GM10847 (cell line): ENCODE data around the gene CYP2C19.

ENCODE experiments used
- POLR2A ChIP-seq: IDR thresholded peaks from 2 replicates; pipeline ENCODE4 v1.6.1; 2011; ENCODE audit not compliant: insufficient read length; ENCODE audit errors: extremely low read depth

The CYP2C19 gene

GRCh38 chr10:94762393-94762792 lies at the start of gene CYP2C19:
TSS of gene CYP2C19 (plus strand) at chr10:94762681. CDS start at chr10:94762706, 25 bp downstream.
- no peak for TF ChIP-seq POLR2A

DNA sequence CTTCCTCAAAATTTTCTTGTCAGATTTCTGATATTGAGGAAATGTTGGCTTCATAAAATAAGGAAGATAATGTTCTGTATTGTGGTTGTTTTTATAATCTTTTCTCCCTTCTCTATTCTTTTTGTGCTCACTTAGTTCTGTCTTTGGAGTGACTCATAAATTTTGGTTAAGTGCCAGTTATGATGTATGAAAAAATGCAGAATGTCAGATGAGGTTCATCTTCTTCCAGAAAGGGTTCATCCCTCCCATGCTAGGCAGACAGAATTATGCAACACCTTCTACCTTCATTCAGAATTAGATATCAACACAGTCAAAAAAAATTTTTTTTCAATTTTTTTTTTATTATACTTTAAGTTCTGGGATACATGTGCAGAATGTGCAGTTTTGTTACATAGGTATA lies 36.6 kb upstream of the CYP2C19 start:
- TF ChIP-seq POLR2A = no peak

GRCh38 chr10:94735197-94735596 lies 27.3 kb upstream of the CYP2C19 start:
- no peak for TF ChIP-seq POLR2A

GRCh38 chr10:94738588-94738987 lies 23.9 kb upstream of the CYP2C19 start:
- no peak for TF ChIP-seq POLR2A

GRCh38 chr10:94747137-94747536 lies 15.3 kb upstream of the CYP2C19 start:
- no peak for TF ChIP-seq POLR2A

- TF ChIP-seq POLR2A = no peak
These were observed 14.6 kb upstream of the CYP2C19 start for GRCh38 chr10:94747838-94748237.

DNA sequence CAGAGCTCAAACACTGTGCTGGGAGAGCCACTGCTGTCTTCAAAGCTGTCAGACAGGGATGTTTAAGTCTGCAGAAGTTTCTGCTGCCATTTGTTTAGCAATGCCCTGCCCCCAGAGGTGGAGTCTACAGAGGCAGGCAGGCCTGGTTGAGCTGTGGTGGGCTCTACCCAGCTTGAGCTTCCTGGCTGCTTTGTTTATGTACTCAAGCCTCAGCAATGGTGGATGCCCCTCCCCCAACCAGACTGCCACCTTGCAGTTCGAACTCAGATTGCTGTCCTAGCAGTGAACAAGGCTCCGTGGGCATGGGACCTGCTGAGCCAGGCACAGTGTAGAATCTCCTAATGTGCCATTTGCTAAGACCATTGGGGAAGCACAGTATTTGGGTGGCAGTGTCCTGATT lies 4.6 kb upstream of the CYP2C19 start:
- no peak for TF ChIP-seq POLR2A

DNA sequence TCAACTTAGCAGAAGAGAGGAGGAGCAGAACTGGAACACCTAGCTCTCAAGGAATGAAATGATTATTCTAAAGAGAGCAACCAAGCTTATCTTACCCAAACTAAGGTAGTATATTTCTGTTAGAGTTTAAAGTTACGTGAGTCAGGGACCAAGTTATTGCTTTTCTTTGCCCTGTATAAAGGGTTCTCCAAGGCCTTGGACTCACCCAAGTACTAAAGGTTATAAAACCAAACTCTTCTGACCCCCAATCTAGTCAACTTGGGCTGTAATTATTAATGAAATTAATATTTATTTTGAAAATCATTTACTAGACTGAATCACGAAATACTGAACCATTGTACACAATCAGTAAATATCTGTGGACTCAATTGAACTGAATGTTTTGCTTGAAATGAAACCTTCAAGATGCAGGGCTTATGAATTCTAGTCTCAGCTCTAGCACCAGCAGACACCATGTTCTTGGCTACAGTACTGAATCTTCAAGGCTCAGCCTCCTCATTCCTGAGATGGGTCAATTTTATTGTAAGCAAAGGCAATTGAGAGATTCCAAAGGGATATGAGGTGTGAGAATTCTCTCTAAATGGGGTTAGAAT lies 1.8 kb upstream of the CYP2C19 start:
- TF ChIP-seq POLR2A = no peak

GRCh38 chr10:94777886-94778458 lies 15.5 kb downstream of the CYP2C19 start:
- TF ChIP-seq POLR2A = no peak

- TF ChIP-seq POLR2A = no peak
These were observed 18.4 kb downstream of the CYP2C19 start for GRCh38 chr10:94780844-94781243.

- TF ChIP-seq POLR2A = no peak
These were observed 21.8 kb downstream of the CYP2C19 start for GRCh38 chr10:94784256-94784655.

DNA sequence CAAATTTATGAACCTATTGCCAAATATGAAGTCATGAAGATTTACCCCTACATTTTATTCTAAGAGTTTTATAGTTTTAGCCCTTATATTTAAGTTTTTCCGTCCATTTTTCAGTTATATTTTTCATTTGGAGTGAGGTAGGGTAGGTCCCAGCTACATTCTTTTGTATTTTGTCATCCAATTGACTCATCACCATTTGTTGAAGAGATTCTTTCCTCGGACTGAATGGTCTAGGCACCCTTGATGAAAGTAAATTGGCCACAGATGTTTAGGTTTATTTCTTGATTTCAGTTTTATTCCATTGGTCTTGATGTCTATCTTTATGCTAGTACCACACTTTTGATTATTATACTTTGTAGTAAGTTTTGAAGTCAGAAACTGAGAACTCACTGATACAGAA lies 22.7 kb downstream of the CYP2C19 start:
- TF ChIP-seq POLR2A = no peak

GRCh38 chr10:94803307-94803706 lies 40.8 kb downstream of the CYP2C19 start:
- no peak for TF ChIP-seq POLR2A

DNA sequence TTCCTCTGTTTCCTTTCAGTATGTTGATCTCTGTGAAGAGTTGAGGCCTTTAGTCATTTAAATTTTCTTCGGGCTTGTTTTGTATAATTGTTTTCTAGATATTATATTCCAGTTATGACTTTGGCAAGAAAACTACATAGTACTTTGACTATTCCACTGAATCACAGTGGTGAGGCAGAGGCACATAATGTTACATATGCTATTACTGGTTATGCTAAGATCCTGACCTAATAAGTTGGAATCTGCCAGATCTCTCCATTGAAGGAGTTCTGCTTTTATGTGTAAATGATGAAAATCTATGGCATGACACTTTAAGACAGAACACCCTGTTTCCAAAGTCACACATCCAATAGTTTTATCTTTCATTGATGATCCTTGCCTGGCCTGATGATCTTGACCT lies 83.7 kb downstream of the CYP2C19 start:
- no peak for TF ChIP-seq POLR2A

DNA sequence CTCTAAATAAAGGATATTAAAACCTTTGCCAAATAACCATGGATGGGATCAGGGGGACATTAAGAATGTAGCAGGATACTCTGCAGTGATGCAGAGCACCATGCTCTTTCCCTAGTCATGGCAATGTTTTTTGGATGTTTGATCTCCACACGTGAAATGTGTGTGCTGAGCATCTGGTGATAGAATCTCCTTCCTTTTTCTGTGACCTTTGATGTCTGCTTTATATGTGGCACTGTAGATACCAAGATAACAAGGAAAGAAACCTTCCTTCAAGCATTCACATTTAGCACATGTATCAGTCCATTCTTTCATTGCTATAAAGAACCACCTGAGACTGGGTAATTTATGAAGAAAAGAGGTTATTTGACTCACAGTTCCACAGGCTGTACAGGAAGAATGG lies 88.3 kb downstream of the CYP2C19 start:
- no peak for TF ChIP-seq POLR2A

GRCh38 chr10:94851263-94851662 lies 88.8 kb downstream of the CYP2C19 start:
- no peak for TF ChIP-seq POLR2A

- TF ChIP-seq POLR2A = no peak
These were observed 90.0 kb downstream of the CYP2C19 start for GRCh38 chr10:94852438-94852837.
